Tibial nerve (tissue), 3 donors: Measurements from ENCODE around the gene RPS24.

Experiments used
- CTCF ChIP-seq, 5 experiments: fragments of 200-600 bp in 3 of 5; fragments of 450-650 bp in 2 of 5; sonication (generic) in 3 of 5; IDR thresholded peaks; one replicate each; pipeline ENCODE4 v1.5.1; 2016 to 2019; ENCODE audit warnings: antibody characterized with exemption in 5 of 5, mild to moderate bottlenecking in 3 of 5, moderate library complexity in 2 of 5
- POLR2A ChIP-seq, 2 donors: fragments of 450-650 bp; IDR thresholded peaks; one replicate each; pipeline ENCODE4 v1.6.1; 2017; ENCODE audit warnings: antibody characterized with exemption in 2 of 2, mild to moderate bottlenecking in 2 of 2, moderate library complexity in 2 of 2

DNA sequence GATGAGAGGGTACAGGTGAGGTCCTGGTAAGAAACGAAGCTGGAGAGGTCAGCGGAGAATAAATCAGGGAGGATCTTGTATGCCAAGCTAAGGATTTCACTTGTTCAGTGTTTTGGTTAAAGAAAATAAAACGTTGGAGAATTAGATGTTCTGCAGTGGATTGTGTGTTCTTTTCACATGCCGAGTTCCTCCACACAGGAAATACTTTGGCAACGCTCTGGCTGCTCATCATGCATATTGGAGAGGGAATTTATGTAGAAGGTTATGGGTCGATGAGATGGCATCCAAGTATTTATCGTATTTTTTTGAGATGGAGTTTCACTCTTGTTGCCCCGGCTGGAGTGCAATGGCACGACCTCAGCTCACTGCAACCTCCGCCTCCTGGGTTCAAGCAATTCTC, 11.0 kb downstream of the RPS24 start:
- TF ChIP-seq POLR2A (IDR thresholded peaks at IDR 0.05) (no peak), CTCF (IDR thresholded peaks at IDR 0.05) (no peak)
